Keratinocyte (primary cell): Measurements from ENCODE around the gene DHX15. TPM values are rescaled to one million over a fixed set of nuclear protein-coding genes. Genes with fewer than 3 reads are reported as not detected.

ENCODE experiments used
- DNase-seq: peaks from one replicate; pipeline ENCODE4 v3.0.0-alpha.2; 2011; ENCODE audit warnings: low read depth, missing footprints, low spot score
- FAIRE-seq: peaks from 2 replicates; lab custom pipeline; 2011; peaks lifted over from hg19 to GRCh38; lab: Jason Lieb, UNC
- H2AFZ ChIP-seq: 2 replicates; pipeline ENCODE4 v1.6.0; 2012; ENCODE audit warnings: low read length, control low read depth, inconsistent platforms; ENCODE audit not compliant: control insufficient read depth
- H3K27ac ChIP-seq: 2 replicates; pipeline ENCODE4 v1.5.1; 2011; ENCODE audit warnings: low read length; ENCODE audit not compliant: control insufficient read depth, insufficient read depth
- H3K27me3 ChIP-seq: 3 replicates; pipeline ENCODE4 v1.6.0; 2011; ENCODE audit warnings: low read length; ENCODE audit not compliant: control insufficient read depth, insufficient read depth; ENCODE audit errors: extremely low read depth
- H3K36me3 ChIP-seq, 2 experiments: 2 replicates in 1 of 2; 3 replicates in 1 of 2; pipeline ENCODE4 v1.5.1; 2011; ENCODE audit warnings: low read length in 2 of 2, mild to moderate bottlenecking in 1 of 2; ENCODE audit not compliant: control insufficient read depth in 2 of 2, insufficient read depth in 2 of 2; ENCODE audit errors: extremely low read depth in 1 of 2
- H3K4me1 ChIP-seq: 3 replicates; pipeline ENCODE4 v1.5.1; 2011; ENCODE audit warnings: low read length; ENCODE audit not compliant: control insufficient read depth, insufficient read depth; ENCODE audit errors: extremely low read depth
- H3K4me2 ChIP-seq: 3 replicates; pipeline ENCODE4 v1.6.0; 2011; ENCODE audit warnings: low read depth, low read length; ENCODE audit not compliant: control insufficient read depth, insufficient read depth; ENCODE audit errors: extremely low read depth
- H3K4me3 ChIP-seq, 3 experiments: fragments of 200-600 bp in 1 of 3; sonication (generic) in 1 of 3; 2 replicates in 2 of 3; 3 replicates in 1 of 3; pipeline ENCODE4 v1.5.1; 2011 to 2016; ENCODE audit warnings: low read length in 3 of 3, mild to moderate bottlenecking in 3 of 3, control low read depth in 2 of 3, inconsistent platforms in 1 of 3, low read depth in 1 of 3, mixed read lengths in 1 of 3, mixed run types in 1 of 3, moderate library complexity in 1 of 3; ENCODE audit not compliant: control insufficient read depth in 2 of 3, insufficient read depth in 2 of 3; ENCODE audit errors: extremely low read depth in 1 of 3
- H3K79me2 ChIP-seq: 2 replicates; pipeline ENCODE4 v1.6.0; 2012; ENCODE audit warnings: low read length; ENCODE audit not compliant: control insufficient read depth, insufficient read depth
- H3K9ac ChIP-seq: 3 replicates; pipeline ENCODE4 v1.6.0; 2011; ENCODE audit warnings: low read length; ENCODE audit not compliant: control insufficient read depth, insufficient read depth; ENCODE audit errors: extremely low read depth
- H3K9me1 ChIP-seq: 3 replicates; pipeline ENCODE4 v1.6.0; 2011; ENCODE audit warnings: low read length; ENCODE audit not compliant: control insufficient read depth, insufficient read depth; ENCODE audit errors: extremely low read depth
- H3K9me3 ChIP-seq: 2 replicates; pipeline ENCODE4 v1.5.1; 2012; ENCODE audit warnings: low read depth, low read length; ENCODE audit not compliant: control insufficient read depth
- H4K20me1 ChIP-seq: 3 replicates; pipeline ENCODE4 v1.6.0; 2011; ENCODE audit warnings: low read length; ENCODE audit not compliant: control insufficient read depth, insufficient read depth; ENCODE audit errors: extremely low read depth
- EZH2 ChIP-seq: IDR thresholded peaks from one replicate; pipeline ENCODE4 v1.6.1; 2012; ENCODE audit warnings: inconsistent platforms, mild to moderate bottlenecking, low read length, moderate library complexity
- dilution Hi-C: fragments of 300-500 bp; cut with MboI; formaldehyde crosslinking; loops from one replicate; pipeline ENCODE4 v1.7.0; 2020; ENCODE audit warnings: low sequenced_read_pairs; ENCODE audit not compliant: extremely low pct_ligation_motif_present
- polyA plus RNA-seq, 5 experiments: library from polyadenylated mRNA; depleted of rRNA in 3 of 5; stranded (reverse) in 3 of 5; stranded (forward) in 1 of 5; unstranded in 1 of 5; fragments of >200 nt; gene quantifications; 1 replicate in 1 of 5; 2 replicates in 3 of 5; 3 replicates in 1 of 5; pipeline versions ENCODE4 v1.2.1 to v1.2.3, GENCODE V29; 2011 to 2012; ENCODE audit warnings: missing spikeins in 2 of 5, low read depth in 1 of 5, low replicate concordance in 1 of 5
- TF ChIP-seq, protein P1 (sequence below), 3 experiments: IDR thresholded peaks in 1 of 3; conservative IDR thresholded peaks in 1 of 3; optimal IDR thresholded peaks in 1 of 3; 2 replicates in 2 of 3; 3 replicates in 1 of 3; pipeline versions ENCODE3 to v1.5.1; 2011; ENCODE audit warnings: low read length in 3 of 3, mild to moderate bottlenecking in 3 of 3, moderate library complexity in 2 of 3, control low read depth in 1 of 3, inconsistent platforms in 1 of 3; ENCODE audit not compliant: insufficient read depth in 2 of 3; ENCODE audit errors: extremely low read depth in 1 of 3

DHX15 gene
- polyA plus RNA-seq, 1 donor (not counting 4 experiments of a cell fraction or from before 2014, with no cell fraction given): 206 TPM

DNA sequence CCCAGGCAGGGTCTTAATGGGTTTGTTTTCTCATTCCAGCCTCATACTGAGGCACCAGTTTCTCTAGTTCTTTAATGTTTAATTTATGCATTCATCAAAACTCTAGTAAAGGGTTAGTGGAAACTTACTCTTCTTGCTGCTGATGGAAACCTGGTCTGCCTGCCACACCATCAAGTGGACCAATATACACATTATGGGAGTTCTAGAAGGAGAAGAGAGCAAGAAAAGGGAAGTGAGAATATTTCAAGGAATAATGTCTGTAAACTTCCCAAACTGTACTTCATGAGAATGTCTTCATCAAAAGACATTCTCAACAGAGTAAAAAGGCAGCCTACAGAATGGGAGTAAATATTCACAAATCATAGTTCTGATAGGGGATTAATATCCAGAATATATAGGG lies 20.9 kb upstream of the DHX15 start:
- FAIRE-seq (no peak), DNase-seq (no peak)
- Histone ChIP-seq H2AFZ (no peak overlapping the region), H3K36me3 (no peaks in the 10 kb centered on the region), H3K9me3 (no peaks in the 10 kb centered on the region), H3K79me2 (no peaks in the 10 kb centered on the region), H3K9ac (no peak overlapping the region), H3K27me3 (no peaks in the 10 kb centered on the region), H3K27ac (no peak overlapping the region), H3K4me2 (no peak overlapping the region), H3K4me3 (no peak overlapping the region), H3K9me1 (no peaks in the 10 kb centered on the region), H4K20me1 (no peaks in the 10 kb centered on the region), H3K4me1 (peaks cover 8% of the 10 kb centered on the region)
- TF ChIP-seq, protein P1, sequence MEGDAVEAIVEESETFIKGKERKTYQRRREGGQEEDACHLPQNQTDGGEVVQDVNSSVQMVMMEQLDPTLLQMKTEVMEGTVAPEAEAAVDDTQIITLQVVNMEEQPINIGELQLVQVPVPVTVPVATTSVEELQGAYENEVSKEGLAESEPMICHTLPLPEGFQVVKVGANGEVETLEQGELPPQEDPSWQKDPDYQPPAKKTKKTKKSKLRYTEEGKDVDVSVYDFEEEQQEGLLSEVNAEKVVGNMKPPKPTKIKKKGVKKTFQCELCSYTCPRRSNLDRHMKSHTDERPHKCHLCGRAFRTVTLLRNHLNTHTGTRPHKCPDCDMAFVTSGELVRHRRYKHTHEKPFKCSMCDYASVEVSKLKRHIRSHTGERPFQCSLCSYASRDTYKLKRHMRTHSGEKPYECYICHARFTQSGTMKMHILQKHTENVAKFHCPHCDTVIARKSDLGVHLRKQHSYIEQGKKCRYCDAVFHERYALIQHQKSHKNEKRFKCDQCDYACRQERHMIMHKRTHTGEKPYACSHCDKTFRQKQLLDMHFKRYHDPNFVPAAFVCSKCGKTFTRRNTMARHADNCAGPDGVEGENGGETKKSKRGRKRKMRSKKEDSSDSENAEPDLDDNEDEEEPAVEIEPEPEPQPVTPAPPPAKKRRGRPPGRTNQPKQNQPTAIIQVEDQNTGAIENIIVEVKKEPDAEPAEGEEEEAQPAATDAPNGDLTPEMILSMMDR (optimal IDR thresholded peaks at IDR 0.05 in 1 of 3, IDR thresholded peaks at IDR 0.05 in 1 of 3, conservative IDR thresholded peaks at IDR 0.05 in 1 of 3; ENCODE audit: extremely low read depth in 1 of 3, insufficient read depth in 2 of 3, low read length in 3 of 3): no peak
- TF ChIP-seq EZH2: no peak
- dilution Hi-C loops: no loop called here

GRCh38 chr4:24604558-24605214 lies 20.3 kb upstream of the DHX15 start:
- FAIRE-seq (no peak), DNase-seq (no peak)
- H3K9ac ChIP-seq: no peak overlapping the region
- no peaks in the 10 kb centered on the region for H3K36me3 ChIP-seq
- no peaks in the 10 kb centered on the region for H3K9me3 ChIP-seq
- H4K20me1 ChIP-seq: no peaks in the 10 kb centered on the region
- TF ChIP-seq, protein P1 (optimal IDR thresholded peaks at IDR 0.05 in 1 of 3, IDR thresholded peaks at IDR 0.05 in 1 of 3, conservative IDR thresholded peaks at IDR 0.05 in 1 of 3; ENCODE audit: extremely low read depth in 1 of 3, insufficient read depth in 2 of 3, low read length in 3 of 3): no peak
- no peak for TF ChIP-seq EZH2
- dilution Hi-C loops: no loop called here
- no peak overlapping the region for H3K4me3 ChIP-seq
- peak overlapping the region; percentile 38 for H2AFZ ChIP-seq
- H3K79me2 ChIP-seq: no peaks in the 10 kb centered on the region
- H3K27me3 ChIP-seq: no peaks in the 10 kb centered on the region
- peaks cover 8% of the 10 kb centered on the region for H3K4me1 ChIP-seq
- no peaks in the 10 kb centered on the region for H3K9me1 ChIP-seq
- H3K27ac ChIP-seq: no peak overlapping the region
- H3K4me2 ChIP-seq: peak overlapping the region; percentile 38
